DND-41 (cell line): Measurements from ENCODE around the gene KISS1R.

Experiments
- CTCF ChIP-seq: IDR thresholded peaks from 2 replicates; pipeline ENCODE4 v1.5.1; 2012; ENCODE audit warnings: borderline replicate concordance, low read length, moderate library complexity, mild to moderate bottlenecking; ENCODE audit not compliant: poor library complexity, severe bottlenecking; ENCODE audit errors: extremely low read depth
- EZH2 ChIP-seq: IDR thresholded peaks from 3 replicates; pipeline ENCODE4 v1.6.1; 2012; ENCODE audit warnings: borderline replicate concordance, low read depth, mild to moderate bottlenecking, moderate library complexity, low read length, inconsistent platforms; ENCODE audit not compliant: severe bottlenecking

GRCh38 chr19:926323-926588 is 9.1 kb downstream of the KISS1R start:
- TF ChIP-seq CTCF (no peak), EZH2 (no peak)
